Head of caudate nucleus (tissue), 42 donors: ENCODE measurements around the gene GGT6.

ENCODE experiments used
- DNase-seq, 42 donors: peaks; one replicate each; pipeline versions ENCODE4 v3.0.0 to v3.0.0-alpha.2; 2020 to 2021; ENCODE audit warnings: mixed read lengths in 7 of 42
- intact Hi-C: fragments of 100-400 bp; cut with DNase I; formaldehyde crosslinking; loops from one replicate; pipeline ENCODE4 v1.15.0; 2022

Gene GGT6

GRCh38 chr17:4534928-4535666 lies 25.3 kb downstream of the GGT6 start:
- intact Hi-C loops = loop anchor here (5.0 kb wide), 1 partner anchor 38 kb away; the partner anchor contains the start of gene SPNS2
- DNase-seq = peak in 11 of 42 donors; percentile 28 to 70 (median 48)

- peak in 22 of 42 donors; percentile 24 to 86 (median 66) for DNase-seq
- intact Hi-C loops = no loop called here
Measured at GRCh38 chr17:4534515-4534914, 25.9 kb downstream of the GGT6 start.

GRCh38 chr17:4533523-4534504 lies 26.6 kb downstream of the GGT6 start:
- intact Hi-C loops = no loop called here
- peak; percentile 84 to 98 (median 95) for DNase-seq

GRCh38 chr17:4532860-4533522 lies 27.4 kb downstream of the GGT6 start:
- DNase-seq = no peak

GRCh38 chr17:4531988-4532736 lies 28.2 kb downstream of the GGT6 start:
- intact Hi-C loops = no loop called here
- no peak for DNase-seq

More at GRCh38 chr17:4532860-4533522, 27.4 kb downstream of the GGT6 start:
- intact Hi-C loops = no loop called here

GRCh38 chr17:4530799-4531730 lies 29.3 kb downstream of the GGT6 start:
- DNase-seq = peak in 4 of 42 donors; percentile 49 to 67 (median 56)
- intact Hi-C loops = no loop called here

GRCh38 chr17:4529533-4530152 lies 30.7 kb downstream of the GGT6 start:
- no peak for DNase-seq
- intact Hi-C loops = no loop called here

- intact Hi-C loops = no loop called here
- no peak for DNase-seq
Measured at GRCh38 chr17:4527566-4528125, 32.7 kb downstream of the GGT6 start.

GRCh38 chr17:4527134-4527533 lies 33.2 kb downstream of the GGT6 start:
- intact Hi-C loops = no loop called here
- no peak for DNase-seq

- no peak for DNase-seq
- intact Hi-C loops = no loop called here
Measured at GRCh38 chr17:4525691-4526397, 34.5 kb downstream of the GGT6 start.

- DNase-seq = no peak
- intact Hi-C loops = no loop called here
Measured at GRCh38 chr17:4523946-4524345, 36.4 kb downstream of the GGT6 start.

- no peak for DNase-seq
- intact Hi-C loops = no loop called here
Measured at GRCh38 chr17:4522661-4523060, 37.7 kb downstream of the GGT6 start.

- peak in 1 of 42 donors; percentile 5 for DNase-seq
- intact Hi-C loops = no loop called here
Measured at GRCh38 chr17:4520894-4521600, 39.3 kb downstream of the GGT6 start.

GRCh38 chr17:4520060-4520893 lies 40.1 kb downstream of the GGT6 start:
- intact Hi-C loops = no loop called here
- peak in 1 of 42 donors; percentile 5 for DNase-seq

GRCh38 chr17:4519361-4519788 lies 41.0 kb downstream of the GGT6 start:
- peak in 19 of 42 donors; percentile 33 to 86 (median 56) for DNase-seq
- intact Hi-C loops = no loop called here
